HG03066 (cell line): ENCODE measurements around the gene MRPL17.
"Not testable (repeated sequence)": the region's sequence is repeated elsewhere in the genome, so short reads cannot be mapped to it uniquely, and the experiment has no call there.

Source experiments
- ATAC-seq: cut with Tn5 transposase; IDR thresholded peaks from one replicate; pipeline ENCODE4 v1.9.1; 2021; ENCODE audit warnings: low read depth; ENCODE audit not compliant: unreplicated experiment

The MRPL17 gene

DNA sequence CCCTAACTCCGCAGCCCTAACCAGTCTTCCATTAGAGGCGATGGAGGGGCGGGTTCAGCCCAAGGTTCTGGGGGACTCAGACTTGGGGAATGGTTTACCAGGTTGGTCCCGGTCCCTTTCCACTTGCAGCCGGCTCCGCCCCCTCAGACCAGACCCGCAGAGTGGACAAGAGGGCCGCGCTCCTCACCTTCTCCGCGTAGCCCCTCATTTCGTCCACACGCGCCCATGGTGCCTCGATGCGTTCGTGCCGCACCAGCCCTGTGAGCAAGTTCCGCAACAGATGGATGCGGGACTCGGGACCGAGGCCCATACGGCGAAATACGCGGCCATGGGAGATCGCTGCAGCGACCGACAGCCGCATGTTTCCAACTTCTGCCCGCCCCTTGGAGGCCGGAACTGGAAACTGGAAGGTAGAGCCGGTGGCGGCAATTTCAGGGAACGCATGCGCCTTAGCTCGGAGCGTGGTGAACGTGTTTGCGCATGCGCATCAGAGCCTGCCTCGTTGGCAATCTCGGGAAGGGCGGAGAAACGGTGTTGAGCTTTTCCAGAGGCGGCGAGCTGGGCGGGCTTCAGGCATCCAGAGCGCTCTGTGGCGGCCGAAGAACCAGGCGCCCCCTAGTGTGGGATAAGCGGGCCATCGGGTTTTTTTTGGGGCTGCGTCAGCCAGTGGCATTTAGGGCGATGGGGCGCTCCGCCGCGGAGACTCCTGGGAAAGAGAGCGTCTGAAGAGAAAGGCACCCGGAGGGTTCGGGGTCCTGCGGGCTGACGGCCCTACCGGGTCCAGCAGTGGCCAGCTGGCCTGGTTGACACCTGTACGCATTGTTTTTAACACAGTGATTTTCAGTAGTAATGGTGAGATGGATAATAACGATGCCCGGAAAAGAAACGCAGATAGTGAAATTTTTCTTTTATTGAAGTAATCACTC lies at the start of gene MRPL17:
Gene MRPL17 (minus strand): TSS at position 405 of the 926 bp plus-strand sequence. CDS start 44 bp downstream, at position 361.
- ATAC-seq, result peak; percentile 86

GRCh38 chr11:6727971-6728760 lies 45.0 kb upstream of the MRPL17 start:
- no peak for ATAC-seq

- ATAC-seq, result no peak
Observed at GRCh38 chr11:6725386-6725896, 42.3 kb upstream of the MRPL17 start.

- ATAC-seq, result no peak
Observed at GRCh38 chr11:6724013-6724412, 40.9 kb upstream of the MRPL17 start.

- no peak for ATAC-seq
Observed at GRCh38 chr11:6721343-6721742, 38.2 kb upstream of the MRPL17 start.

DNA sequence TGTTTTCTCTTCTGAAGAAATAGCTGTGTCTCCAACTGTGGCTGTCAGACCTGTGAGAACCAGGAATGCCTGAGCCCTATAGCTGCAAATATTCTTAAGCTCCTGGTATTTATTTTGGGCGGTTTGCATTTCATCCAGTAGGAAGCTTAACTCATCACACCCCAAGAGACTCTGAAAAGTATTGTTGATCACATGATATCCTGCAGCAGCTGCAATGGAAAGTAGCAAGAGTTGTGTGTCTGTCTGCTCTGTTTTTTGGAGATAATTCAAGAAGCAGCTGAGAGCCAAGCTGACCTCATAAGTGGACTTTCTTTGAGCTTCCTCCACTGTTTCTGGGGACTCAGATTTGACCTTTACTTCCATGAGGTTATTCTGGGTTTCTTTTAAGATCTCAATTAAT lies 36.4 kb upstream of the MRPL17 start:
- no peak for ATAC-seq

GRCh38 chr11:6717426-6717825 lies 34.3 kb upstream of the MRPL17 start:
- ATAC-seq, result no peak

GRCh38 chr11:6711552-6711951 lies 28.4 kb upstream of the MRPL17 start:
- not testable (repeated sequence) for ATAC-seq

DNA sequence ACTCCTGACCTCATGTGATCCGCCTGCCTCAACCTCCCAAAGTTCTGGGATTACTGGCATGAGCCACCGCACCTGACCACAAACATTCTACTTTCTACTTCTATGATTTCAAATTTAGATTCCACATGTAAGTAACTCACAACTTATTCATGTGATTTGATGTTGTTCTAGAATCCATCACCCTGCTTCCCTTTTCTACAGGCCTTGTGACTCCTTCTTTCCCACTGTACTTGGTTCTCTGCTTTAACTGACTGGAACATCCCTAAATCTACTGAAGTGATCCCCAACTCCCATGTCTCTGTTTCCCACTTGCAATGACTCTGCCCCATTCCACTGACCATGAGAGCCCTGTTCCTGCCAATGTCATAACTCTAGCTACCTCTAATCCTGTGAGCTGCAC lies 25.7 kb upstream of the MRPL17 start:
- ATAC-seq, result no peak

DNA sequence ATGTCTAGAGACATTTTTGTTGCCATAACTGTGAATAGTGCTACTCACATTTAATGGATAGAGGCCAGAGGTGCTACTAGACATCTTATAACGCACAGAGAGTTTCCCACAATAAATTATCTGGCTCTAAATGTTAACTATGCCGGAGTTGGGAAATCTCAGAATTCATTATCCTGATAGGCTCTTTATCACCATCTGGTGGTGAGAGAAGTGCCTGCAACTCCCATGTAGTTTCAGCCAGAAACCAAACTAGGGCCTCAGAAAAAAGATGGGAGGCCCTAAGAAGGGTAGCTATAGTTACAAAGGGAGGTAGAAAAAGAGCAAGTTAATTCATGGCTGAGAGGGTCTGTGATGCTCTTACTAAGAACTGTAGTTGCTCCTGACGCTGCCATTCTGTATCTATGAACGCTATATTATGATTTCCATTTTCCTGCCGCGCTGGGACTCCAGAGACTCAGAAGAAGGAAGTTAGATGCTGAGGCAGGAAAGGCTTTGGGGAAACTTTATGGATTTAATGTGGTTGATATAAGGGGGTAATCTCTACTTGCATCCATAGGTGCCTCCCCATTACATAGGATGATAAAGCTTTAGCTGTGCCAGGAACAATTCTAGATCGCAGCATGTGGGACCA lies 22.9 kb upstream of the MRPL17 start:
- ATAC-seq, result no peak

- no peak for ATAC-seq
Observed at GRCh38 chr11:6703247-6704063, 20.3 kb upstream of the MRPL17 start.

DNA sequence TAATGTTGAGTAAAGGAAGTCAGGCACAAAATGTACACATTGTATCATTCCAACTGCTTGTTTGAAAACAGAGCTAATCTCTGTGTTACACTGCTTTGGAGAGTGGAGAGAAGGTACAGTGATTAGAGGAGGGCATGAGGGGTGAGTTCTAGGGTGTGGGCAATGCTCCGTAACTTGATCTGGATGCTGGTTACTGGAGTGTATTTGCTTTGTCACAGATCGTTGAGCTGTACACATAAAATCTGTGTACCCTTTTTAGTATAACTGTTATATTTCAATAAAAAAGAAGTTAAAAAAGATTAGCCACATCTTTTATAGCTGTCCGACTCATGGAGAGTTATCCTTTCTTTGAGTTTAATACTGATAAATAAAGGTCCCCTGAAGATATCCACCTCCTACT lies 18.8 kb upstream of the MRPL17 start:
- not testable (repeated sequence) for ATAC-seq

- no peak for ATAC-seq
Observed at GRCh38 chr11:6695377-6695776, 12.2 kb upstream of the MRPL17 start.

DNA sequence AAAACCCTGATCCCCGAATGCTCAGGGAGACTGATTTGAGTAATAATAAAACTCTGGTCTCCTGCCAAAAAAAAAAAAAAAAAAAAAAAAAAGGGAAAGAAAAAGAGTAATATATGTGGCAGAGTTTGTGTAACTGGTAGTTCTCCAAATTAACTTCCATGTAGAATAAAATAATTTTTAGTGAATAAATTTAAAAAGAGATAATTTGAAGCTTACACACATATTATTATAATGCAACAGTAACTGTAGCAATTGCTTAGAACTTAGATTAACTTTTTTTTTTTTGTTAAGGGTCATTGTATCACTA lies 11.0 kb upstream of the MRPL17 start:
- ATAC-seq, result no peak

GRCh38 chr11:6693342-6694228 lies 10.4 kb upstream of the MRPL17 start:
- no peak for ATAC-seq

GRCh38 chr11:6692128-6692527 lies 9.0 kb upstream of the MRPL17 start:
- no peak for ATAC-seq

- not testable (repeated sequence) for ATAC-seq
Observed at GRCh38 chr11:6690431-6691132, 7.4 kb upstream of the MRPL17 start.

GRCh38 chr11:6687876-6688275 lies 4.7 kb upstream of the MRPL17 start:
- no peak for ATAC-seq

GRCh38 chr11:6686006-6686405 lies 2.9 kb upstream of the MRPL17 start:
- ATAC-seq, result no peak
